HepG2 (cell line): Measurements from ENCODE around the gene CLCN2. TPM values are rescaled to one million over a fixed set of nuclear protein-coding genes. Genes with fewer than 3 reads are reported as not detected.
A peak's percentile ranks its signal among the peaks of the same experiment; 100 is the strongest.

Experiments
- ADNP ChIP-seq: sonication (generic); formaldehyde crosslinking; IDR thresholded peaks from 2 replicates; pipeline ENCODE4 v1.4.0; 2020; ENCODE audit warnings: missing genetic modification reagents
- CBFB ChIP-seq: sonication (generic); formaldehyde crosslinking; IDR thresholded peaks from 2 replicates; pipeline ENCODE4 v1.4.0; 2020; ENCODE audit warnings: missing genetic modification reagents
- GFI1 ChIP-seq: sonication (generic); formaldehyde crosslinking; IDR thresholded peaks from 2 replicates; pipeline ENCODE4 v1.5.0; 2020; ENCODE audit warnings: missing genetic modification reagents, mild to moderate bottlenecking, borderline replicate concordance
- JUND ChIP-seq: sonication (generic); formaldehyde crosslinking; IDR thresholded peaks from 2 replicates; pipeline ENCODE4 v1.8.0; 2022; ENCODE audit warnings: mild to moderate bottlenecking, missing genetic modification reagents
- KDM2A ChIP-seq: sonication (generic); formaldehyde crosslinking; IDR thresholded peaks from 2 replicates; pipeline ENCODE4 v1.4.0; 2020; ENCODE audit warnings: low read depth, missing genetic modification reagents, borderline replicate concordance
- KLF15 ChIP-seq: sonication (generic); formaldehyde crosslinking; IDR thresholded peaks from 2 replicates; pipeline ENCODE4 v1.8.1; 2023; ENCODE audit warnings: borderline replicate concordance, mild to moderate bottlenecking, inconsistent platforms, missing genetic modification reagents, mixed read lengths
- PHF21A ChIP-seq: sonication (generic); formaldehyde crosslinking; IDR thresholded peaks from 2 replicates; pipeline ENCODE4 v1.5.0; 2020; ENCODE audit warnings: mild to moderate bottlenecking, missing genetic modification reagents
- RAD51 ChIP-seq: fragments of 450-650 bp; IDR thresholded peaks from 2 replicates; pipeline ENCODE4 v1.6.1; 2016; ENCODE audit warnings: borderline replicate concordance
- SYNCRIP ChIP-seq: fragments of 200-400 bp; formaldehyde crosslinking; IDR thresholded peaks from 2 replicates; pipeline ENCODE4 v1.6.1; 2018; ENCODE audit warnings: mild to moderate bottlenecking, low read depth, low read length; ENCODE audit not compliant: insufficient read depth
- ZFYVE20 ChIP-seq: sonication (generic); formaldehyde crosslinking; IDR thresholded peaks from 2 replicates; pipeline ENCODE4 v1.8.0; 2023; ENCODE audit warnings: low read depth, mild to moderate bottlenecking, moderate library complexity, missing genetic modification reagents, borderline replicate concordance
- ZKSCAN8 ChIP-seq: IDR thresholded peaks from 2 replicates; pipeline ENCODE4 v1.6.1; 2016; ENCODE audit warnings: borderline replicate concordance, missing genetic modification reagents, missing compliant biosample characterization
- ZNF326 ChIP-seq: sonication (generic); formaldehyde crosslinking; IDR thresholded peaks from 2 replicates; pipeline ENCODE4 v1.4.0; 2020; ENCODE audit warnings: missing genetic modification reagents, borderline replicate concordance
- ZNF777 ChIP-seq: sonication (generic); formaldehyde crosslinking; IDR thresholded peaks from 2 replicates; pipeline ENCODE4 v1.4.0; 2020; ENCODE audit warnings: missing genetic modification reagents
- ZNF83 ChIP-seq: sonication (generic); formaldehyde crosslinking; IDR thresholded peaks from 2 replicates; pipeline ENCODE4 v1.4.0; 2020; ENCODE audit warnings: missing genetic modification reagents, mild to moderate bottlenecking, borderline replicate concordance
- ZNF891 ChIP-seq: sonication (generic); formaldehyde crosslinking; IDR thresholded peaks from 2 replicates; pipeline ENCODE4 v1.5.0; 2020; ENCODE audit warnings: mild to moderate bottlenecking, missing genetic modification reagents
- polyA plus RNA-seq, 8 experiments: library from polyadenylated mRNA; depleted of rRNA in 3 of 8; stranded (reverse) in 7 of 8; unstranded in 1 of 8; fragments of >200 nt; fragmentation: Illumina TruSeq in 4 of 8; extraction: Trizol in 4 of 8; gene quantifications; 2 replicates each; pipeline versions ENCODE4 v1.2.1 to v1.2.3, GENCODE V29; 2011 to 2016; ENCODE audit warnings: low read depth in 4 of 8, missing spikeins in 1 of 8, mixed read lengths in 1 of 8; ENCODE audit not compliant: insufficient read depth in 1 of 8
- total RNA-seq, 5 experiments: library from RNA; depleted of rRNA; stranded (reverse); fragments of >200 nt; fragmentation: Illumina TruSeq; extraction: Trizol; gene quantifications; 2 replicates each; pipeline ENCODE4 v1.2.3, GENCODE V29; 2016; ENCODE audit warnings: low read depth in 1 of 5
- TF ChIP-seq, protein P1 (sequence below): sonication (generic); formaldehyde crosslinking; IDR thresholded peaks from 2 replicates; pipeline ENCODE4 v1.4.0; 2020; ENCODE audit warnings: missing genetic modification reagents, borderline replicate concordance
- TF ChIP-seq, protein P2 (sequence below): sonication (generic); formaldehyde crosslinking; IDR thresholded peaks from 2 replicates; pipeline ENCODE4 v1.5.0; 2020; ENCODE audit warnings: missing genetic modification reagents
- TF ChIP-seq, protein P3 (sequence below): sonication (generic); formaldehyde crosslinking; IDR thresholded peaks from 2 replicates; pipeline ENCODE4 v1.4.0; 2020; ENCODE audit warnings: missing genetic modification reagents, borderline replicate concordance
- TF ChIP-seq, protein P4 (sequence below): sonication (generic); formaldehyde crosslinking; IDR thresholded peaks from 2 replicates; pipeline ENCODE4 v1.5.0; 2020; ENCODE audit warnings: mild to moderate bottlenecking, missing genetic modification reagents, borderline replicate concordance

The CLCN2 gene
- total and polyA plus RNA-seq, 2 of the 13 experiments (the other 11 are each of a cell fraction or from before 2014, with no cell fraction given): 11.4 to 13.5 TPM

DNA sequence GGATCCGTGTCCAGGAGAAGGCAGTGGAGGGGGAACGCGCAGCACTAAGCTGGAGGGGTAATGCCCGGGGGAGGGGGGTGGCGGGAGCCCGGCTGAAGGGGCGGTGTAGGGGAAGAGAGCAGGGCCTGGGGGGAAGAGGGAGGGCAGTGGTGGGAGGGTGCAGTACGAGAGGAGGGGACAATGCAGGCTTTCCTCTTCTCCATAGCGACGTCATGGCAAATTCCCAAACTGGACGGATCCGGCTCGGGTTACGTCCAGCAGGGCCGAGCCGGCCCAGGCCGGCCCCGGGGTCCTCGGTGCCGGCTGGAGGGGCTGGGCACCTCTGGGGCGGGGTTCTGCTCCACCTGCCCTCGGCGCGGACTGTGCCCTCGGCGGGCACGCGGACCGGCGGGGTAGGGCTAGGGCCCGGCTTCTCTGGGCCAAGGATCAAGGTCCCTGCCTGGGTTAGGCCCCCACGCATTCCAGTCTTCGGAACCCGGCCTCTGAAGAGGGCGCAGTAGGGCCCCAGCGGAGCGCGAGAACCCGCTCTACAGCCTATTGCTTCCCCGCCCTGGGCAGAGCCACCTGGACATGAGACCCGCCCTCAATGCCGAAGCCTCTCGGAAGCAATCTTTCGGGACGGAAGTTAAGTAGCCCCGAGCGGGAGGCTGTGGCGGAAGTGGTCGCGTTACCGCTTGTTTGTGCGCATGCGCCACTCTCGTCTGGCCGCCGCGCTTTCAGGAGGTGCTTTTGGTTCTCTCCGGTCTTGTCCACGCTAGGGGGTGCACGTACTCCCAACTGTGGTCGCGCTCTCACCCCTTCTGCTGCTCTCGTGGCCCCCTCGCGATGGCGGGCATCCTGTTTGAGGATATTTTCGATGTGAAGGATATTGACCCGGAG lies 1.5 kb upstream of the CLCN2 start (continued):
- no peak for TF ChIP-seq RAD51
- TF ChIP-seq ZNF83 (CRISPR knock-in tag): peak; percentile 28; the same call in 1 of the 2 replicates
- peak; percentile 51 for TF ChIP-seq ZNF777 (CRISPR knock-in tag)
- TF ChIP-seq, protein P1, sequence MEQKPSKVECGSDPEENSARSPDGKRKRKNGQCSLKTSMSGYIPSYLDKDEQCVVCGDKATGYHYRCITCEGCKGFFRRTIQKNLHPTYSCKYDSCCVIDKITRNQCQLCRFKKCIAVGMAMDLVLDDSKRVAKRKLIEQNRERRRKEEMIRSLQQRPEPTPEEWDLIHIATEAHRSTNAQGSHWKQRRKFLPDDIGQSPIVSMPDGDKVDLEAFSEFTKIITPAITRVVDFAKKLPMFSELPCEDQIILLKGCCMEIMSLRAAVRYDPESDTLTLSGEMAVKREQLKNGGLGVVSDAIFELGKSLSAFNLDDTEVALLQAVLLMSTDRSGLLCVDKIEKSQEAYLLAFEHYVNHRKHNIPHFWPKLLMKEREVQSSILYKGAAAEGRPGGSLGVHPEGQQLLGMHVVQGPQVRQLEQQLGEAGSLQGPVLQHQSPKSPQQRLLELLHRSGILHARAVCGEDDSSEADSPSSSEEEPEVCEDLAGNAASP (CRISPR knock-in tag): no peak
- TF ChIP-seq ADNP (CRISPR knock-in tag): no peak
- 0 out of 2 replicates have a peak, but pooled peaks have one; percentile 48 for TF ChIP-seq KLF15 (CRISPR knock-in tag)
- TF ChIP-seq JUND (CRISPR knock-in tag): no peak
- TF ChIP-seq ZNF326 (CRISPR knock-in tag): no peak
- peak; percentile 34; the same call in 1 of the 2 replicates for TF ChIP-seq ZKSCAN8 (CRISPR knock-in tag)
- peak; percentile 99 for TF ChIP-seq KDM2A (CRISPR knock-in tag)
- TF ChIP-seq PHF21A: peak; percentile 95
- TF ChIP-seq SYNCRIP: no peak
- peak; percentile 52; the same call in 1 of the 2 replicates for TF ChIP-seq GFI1 (CRISPR knock-in tag)
- TF ChIP-seq, protein P2, sequence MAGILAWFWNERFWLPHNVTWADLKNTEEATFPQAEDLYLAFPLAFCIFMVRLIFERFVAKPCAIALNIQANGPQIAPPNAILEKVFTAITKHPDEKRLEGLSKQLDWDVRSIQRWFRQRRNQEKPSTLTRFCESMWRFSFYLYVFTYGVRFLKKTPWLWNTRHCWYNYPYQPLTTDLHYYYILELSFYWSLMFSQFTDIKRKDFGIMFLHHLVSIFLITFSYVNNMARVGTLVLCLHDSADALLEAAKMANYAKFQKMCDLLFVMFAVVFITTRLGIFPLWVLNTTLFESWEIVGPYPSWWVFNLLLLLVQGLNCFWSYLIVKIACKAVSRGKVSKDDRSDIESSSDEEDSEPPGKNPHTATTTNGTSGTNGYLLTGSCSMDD (CRISPR knock-in tag): no peak
- TF ChIP-seq, protein P3, sequence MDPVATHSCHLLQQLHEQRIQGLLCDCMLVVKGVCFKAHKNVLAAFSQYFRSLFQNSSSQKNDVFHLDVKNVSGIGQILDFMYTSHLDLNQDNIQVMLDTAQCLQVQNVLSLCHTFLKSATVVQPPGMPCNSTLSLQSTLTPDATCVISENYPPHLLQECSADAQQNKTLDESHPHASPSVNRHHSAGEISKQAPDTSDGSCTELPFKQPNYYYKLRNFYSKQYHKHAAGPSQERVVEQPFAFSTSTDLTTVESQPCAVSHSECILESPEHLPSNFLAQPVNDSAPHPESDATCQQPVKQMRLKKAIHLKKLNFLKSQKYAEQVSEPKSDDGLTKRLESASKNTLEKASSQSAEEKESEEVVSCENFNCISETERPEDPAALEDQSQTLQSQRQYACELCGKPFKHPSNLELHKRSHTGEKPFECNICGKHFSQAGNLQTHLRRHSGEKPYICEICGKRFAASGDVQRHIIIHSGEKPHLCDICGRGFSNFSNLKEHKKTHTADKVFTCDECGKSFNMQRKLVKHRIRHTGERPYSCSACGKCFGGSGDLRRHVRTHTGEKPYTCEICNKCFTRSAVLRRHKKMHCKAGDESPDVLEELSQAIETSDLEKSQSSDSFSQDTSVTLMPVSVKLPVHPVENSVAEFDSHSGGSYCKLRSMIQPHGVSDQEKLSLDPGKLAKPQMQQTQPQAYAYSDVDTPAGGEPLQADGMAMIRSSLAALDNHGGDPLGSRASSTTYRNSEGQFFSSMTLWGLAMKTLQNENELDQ (CRISPR knock-in tag): no peak
- TF ChIP-seq ZFYVE20: no peak
- TF ChIP-seq, protein P4, sequence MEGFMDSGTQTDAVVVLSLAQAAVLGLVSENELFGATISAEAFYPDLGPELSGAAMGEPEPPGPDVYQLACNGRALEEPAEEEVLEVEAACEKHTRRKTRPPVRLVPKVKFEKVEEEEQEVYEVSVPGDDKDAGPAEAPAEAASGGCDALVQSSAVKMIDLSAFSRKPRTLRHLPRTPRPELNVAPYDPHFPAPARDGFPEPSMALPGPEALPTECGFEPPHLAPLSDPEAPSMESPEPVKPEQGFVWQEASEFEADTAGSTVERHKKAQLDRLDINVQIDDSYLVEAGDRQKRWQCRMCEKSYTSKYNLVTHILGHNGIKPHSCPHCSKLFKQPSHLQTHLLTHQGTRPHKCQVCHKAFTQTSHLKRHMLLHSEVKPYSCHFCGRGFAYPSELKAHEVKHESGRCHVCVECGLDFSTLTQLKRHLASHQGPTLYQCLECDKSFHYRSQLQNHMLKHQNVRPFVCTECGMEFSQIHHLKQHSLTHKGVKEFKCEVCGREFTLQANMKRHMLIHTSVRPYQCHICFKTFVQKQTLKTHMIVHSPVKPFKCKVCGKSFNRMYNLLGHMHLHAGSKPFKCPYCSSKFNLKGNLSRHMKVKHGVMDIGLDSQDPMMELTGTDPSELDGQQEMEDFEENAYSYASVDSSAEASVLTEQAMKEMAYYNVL (CRISPR knock-in tag): peak; percentile 76
- no peak; the same call in 1 of the 2 replicates for TF ChIP-seq ZNF891
- peak; percentile 72; the same call in 1 of the 2 replicates for TF ChIP-seq CBFB (CRISPR knock-in tag)
